Caki2 (cell line): ENCODE results near the gene C11orf71. TPM values are rescaled to one million over a fixed set of nuclear protein-coding genes. Genes with fewer than 3 reads are reported as not detected.

Experiments used
- DNase-seq: peaks from one replicate; pipeline ENCODE4 v3.0.0-alpha.2; 2015; ENCODE audit warnings: low read depth
- in situ Hi-C: cut with HindIII; loops from 2 replicates; pipeline ENCODE4 v1.10.0; 2016; ENCODE audit warnings: low sequenced_read_pairs, low pct_unique_long_range_greater_than_20kb, mixed read lengths
- total RNA-seq: library from RNA; depleted of rRNA; stranded (reverse); fragments of >200 nt; shearing (Covaris generic); gene quantifications from 2 replicates; pipeline ENCODE4 v1.2.3, GENCODE V29; 2014; ENCODE audit warnings: low replicate concordance; rRNA removed

C11orf71 gene
- total RNA-seq = 0.81 and 2.3 TPM in 2 replicates

DNA sequence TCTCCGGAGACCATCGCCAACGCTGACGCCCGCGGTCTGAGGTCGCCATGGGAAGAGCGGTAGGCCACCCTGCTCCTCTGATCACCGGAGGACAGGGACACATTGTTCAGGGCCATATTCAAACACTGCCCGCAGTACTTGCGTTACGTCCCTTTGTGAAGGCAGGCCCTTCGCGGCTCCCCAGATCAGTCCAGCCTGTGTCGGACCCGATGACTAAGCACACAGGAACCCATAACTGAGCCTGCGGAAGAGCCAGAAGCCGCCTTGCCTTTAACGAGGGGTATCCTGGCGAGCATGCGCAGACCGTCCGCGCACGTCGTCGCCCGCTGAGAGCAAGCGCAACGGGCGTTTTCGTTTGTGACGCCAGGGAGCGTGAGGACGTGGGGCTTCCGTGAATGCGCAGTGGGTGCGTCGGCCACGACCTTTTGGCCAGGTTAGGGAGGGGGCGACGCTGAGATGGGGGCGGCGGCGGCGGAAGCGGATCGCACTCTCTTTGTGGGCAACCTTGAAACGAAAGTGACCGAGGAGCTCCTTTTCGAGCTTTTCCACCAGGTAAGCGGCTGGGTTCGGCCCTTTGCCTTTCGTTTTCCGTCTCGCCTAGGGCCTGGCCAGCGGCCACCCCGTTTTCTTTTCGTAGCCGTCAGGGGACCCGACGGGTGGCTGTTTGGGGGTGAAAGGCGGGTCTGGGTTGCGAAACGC lies at the start of gene C11orf71, which contains the start of gene RBM7:
C11orf71 (minus strand) TSS at position 296 of the 699 bp plus-strand sequence; CDS start at position 116, 180 bp downstream.
RBM7 (plus strand) TSS at position 451 of the 699 bp plus-strand sequence; CDS start at position 457, 6 bp downstream.
- in situ Hi-C loops = no loop called here
- DNase-seq = peak; percentile 94

DNA sequence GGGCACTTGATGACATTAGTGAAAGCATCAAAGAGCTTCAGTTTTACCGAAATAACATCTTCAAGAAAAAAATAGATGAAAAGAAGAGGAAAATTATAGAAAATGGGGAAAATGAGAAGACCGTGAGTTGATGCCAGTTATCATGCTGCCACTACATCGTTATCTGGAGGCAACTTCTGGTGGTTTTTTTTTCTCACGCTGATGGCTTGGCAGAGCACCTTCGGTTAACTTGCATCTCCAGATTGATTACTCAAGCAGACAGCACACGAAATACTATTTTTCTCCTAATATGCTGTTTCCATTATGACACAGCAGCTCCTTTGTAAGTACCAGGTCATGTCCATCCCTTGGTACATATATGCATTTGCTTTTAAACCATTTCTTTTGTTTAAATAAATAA lies 49.5 kb upstream of the C11orf71 start:
- no peak for DNase-seq
- in situ Hi-C loops = no loop called here

GRCh38 chr11:114448749-114449482 lies 48.6 kb upstream of the C11orf71 start:
- no peak for DNase-seq
- in situ Hi-C loops = no loop called here

- in situ Hi-C loops = no loop called here
- DNase-seq = no peak
Observed at GRCh38 chr11:114447892-114448291, 47.6 kb upstream of the C11orf71 start.

DNA sequence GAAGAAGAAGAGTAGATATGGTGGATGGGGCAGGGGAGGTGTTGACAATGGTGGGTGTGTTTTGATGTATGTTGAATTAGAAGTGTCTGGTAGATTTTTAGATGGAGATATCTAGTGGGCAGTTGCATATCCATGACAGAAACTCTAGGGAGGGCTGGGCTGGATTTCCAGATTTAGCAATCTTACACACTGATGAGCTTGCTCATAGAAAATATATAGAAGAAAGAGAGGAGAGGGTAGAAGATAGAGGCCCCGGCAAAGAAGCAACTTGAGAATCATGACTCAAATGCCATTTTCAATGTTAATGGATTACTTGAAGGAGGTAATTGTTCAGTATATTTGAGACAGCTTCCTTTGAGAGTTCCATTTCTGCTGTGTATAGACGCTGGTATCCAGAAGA lies 47.1 kb upstream of the C11orf71 start:
- DNase-seq = no peak
- in situ Hi-C loops = no loop called here

- DNase-seq = no peak
- in situ Hi-C loops = no loop called here
Observed at GRCh38 chr11:114442536-114442935, 42.2 kb upstream of the C11orf71 start.

DNA sequence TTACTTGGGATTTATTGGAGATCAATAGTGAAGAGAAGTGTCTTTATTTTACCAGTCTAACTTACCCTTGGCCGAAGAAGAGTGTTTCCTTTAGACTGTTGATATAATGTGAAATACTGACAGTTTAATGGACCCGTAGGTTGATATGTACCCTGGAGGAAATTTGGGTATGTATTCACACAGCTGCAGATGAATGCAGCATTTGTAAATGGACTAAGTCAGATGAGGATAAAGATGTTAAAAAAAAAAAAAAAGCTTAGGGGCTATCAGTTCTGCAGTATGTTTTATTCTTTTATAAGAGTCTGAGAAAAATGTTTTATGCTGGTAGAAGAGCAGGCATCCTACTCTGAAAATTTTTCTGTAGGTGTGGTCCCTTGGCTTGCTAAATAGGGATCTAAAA lies 41.6 kb upstream of the C11orf71 start:
- DNase-seq = no peak
- in situ Hi-C loops = no loop called here

GRCh38 chr11:114440971-114441763 lies 40.9 kb upstream of the C11orf71 start:
- in situ Hi-C loops = no loop called here
- DNase-seq = no peak

GRCh38 chr11:114440121-114440860 lies 40.0 kb upstream of the C11orf71 start:
- no peak for DNase-seq
- in situ Hi-C loops = no loop called here

DNA sequence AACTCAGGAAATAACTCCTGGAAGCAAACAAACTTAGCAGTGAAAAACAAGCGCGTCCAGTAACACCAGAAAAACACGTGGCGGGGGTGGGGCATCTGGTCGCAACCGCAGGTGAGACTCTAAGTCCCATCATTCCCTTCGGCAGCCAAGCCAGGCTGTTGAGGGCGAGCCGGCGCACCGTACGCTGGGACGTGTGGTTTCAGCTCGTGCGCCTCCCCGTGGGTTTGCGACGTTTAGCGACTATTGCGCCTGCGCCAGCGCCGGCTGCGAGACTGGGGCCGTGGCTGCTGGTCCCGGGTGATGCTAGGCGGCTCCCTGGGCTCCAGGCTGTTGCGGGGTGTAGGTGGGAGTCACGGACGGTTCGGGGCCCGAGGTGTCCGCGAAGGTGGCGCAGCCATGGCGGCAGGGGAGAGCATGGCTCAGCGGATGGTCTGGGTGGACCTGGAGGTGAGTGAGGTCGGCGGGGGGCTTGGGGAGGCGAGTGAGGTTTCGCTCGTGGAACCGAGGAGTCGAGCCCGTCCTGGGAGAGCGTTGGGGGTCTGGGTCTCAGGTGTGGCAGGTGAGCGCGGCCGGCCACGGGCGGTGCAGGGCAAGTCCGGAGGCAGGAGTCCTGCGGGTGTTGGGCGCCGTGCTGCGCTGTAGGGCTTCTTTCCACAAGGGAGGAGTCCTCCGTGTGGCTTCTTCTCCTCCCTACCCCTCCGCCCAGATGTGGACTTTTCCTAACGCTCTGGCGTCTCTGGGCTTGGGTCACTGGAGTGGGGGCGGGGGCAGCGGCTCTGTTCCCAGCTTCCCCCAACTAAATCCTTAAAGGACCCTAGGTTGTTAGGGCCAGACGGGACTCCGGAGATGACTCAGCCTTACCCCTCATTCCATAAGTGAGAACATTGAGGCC lies 39.2 kb upstream of the C11orf71 start, which contains the start of gene REXO2:
REXO2 (plus strand) TSS at position 239 of the 892 bp plus-strand sequence; CDS start at position 301, 62 bp downstream.
- peak; percentile 81 for DNase-seq
- in situ Hi-C loops = no loop called here

GRCh38 chr11:114438303-114438702 lies 38.0 kb upstream of the C11orf71 start:
- in situ Hi-C loops = no loop called here
- no peak for DNase-seq

DNA sequence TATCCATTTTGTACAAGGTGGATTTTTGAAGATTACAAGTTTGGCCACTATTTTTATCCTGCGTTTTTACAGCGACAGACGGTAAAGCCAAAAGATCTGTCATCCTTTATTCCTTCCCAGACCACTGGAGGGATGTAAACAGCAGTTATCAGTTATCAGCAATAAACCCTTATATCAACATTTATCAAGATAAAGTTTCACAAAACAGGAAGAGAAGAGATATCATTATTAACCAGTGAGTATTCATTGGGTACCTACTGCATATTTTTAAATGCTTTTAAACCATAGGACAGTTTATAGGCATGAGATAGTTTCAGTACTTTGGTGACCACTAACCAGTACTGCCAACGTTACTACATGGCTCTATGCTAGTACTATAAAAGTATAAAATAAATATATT lies 33.1 kb upstream of the C11orf71 start:
- no peak for DNase-seq
- in situ Hi-C loops = no loop called here

GRCh38 chr11:114432893-114433292 lies 32.6 kb upstream of the C11orf71 start:
- in situ Hi-C loops = no loop called here
- DNase-seq = no peak

DNA sequence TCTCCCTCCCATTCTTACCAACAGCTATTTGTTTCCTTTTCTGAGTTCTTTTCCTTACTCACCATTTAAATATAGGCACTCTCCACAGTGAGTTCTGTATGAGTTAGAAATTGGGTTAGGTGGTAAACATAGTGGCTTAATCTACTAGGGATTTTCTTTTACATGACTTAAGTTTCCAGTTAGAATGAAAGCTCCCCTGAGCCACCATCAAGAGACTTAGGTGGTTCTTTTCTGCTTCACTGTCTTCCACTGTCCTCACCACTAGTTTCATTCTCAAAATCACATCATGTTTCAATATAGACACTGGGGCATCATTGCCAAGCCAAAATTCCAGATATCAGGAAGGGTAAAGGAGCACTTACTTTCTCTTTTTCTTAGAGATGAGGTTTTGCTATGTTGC lies 30.0 kb upstream of the C11orf71 start:
- in situ Hi-C loops = no loop called here
- no peak for DNase-seq

DNA sequence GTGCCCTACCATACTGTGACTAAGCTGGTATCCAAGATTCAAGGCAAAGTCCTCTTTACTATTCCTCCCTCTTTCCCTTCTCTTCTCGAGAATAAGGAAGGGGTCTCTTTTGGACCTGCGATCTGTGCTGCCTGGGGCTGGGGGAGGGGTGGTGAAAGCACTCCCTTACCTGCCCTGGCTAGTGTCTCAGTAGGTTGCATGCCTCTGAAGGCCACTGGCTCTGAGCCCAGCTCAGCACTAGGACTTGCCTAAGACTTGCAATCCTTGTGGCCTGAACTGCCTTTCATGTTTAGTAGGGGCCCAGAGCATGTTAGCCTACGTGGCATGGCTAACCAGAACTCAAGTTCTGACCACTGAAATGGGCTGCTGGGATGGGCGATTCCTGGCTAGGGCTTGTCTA lies 26.0 kb upstream of the C11orf71 start:
- in situ Hi-C loops = no loop called here
- DNase-seq = no peak

DNA sequence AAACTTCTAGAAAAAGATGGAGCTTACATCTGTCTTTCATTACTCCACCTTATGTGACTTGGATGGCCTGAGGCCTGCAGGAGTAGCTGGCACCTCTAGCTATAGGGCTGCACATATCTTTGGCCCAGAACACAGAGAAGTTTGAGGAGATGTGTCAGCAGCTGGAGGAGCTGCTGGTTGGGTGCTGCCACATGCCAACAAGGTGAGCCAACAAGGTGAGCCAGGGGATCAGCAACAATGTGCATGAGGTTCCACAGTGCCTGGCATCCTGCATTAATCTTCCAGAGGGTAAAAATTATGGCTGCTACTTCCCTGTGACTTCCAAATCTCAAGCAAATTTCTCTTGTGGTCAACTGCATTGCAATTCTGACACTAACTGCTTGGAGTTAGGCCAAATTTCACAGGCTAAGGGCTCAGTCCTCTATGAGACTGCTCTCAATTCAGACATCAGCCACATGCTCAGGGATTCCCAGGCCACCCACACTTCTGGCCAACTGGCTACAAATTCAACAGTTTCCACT lies 16.2 kb upstream of the C11orf71 start:
- in situ Hi-C loops = no loop called here
- no peak for DNase-seq

DNA sequence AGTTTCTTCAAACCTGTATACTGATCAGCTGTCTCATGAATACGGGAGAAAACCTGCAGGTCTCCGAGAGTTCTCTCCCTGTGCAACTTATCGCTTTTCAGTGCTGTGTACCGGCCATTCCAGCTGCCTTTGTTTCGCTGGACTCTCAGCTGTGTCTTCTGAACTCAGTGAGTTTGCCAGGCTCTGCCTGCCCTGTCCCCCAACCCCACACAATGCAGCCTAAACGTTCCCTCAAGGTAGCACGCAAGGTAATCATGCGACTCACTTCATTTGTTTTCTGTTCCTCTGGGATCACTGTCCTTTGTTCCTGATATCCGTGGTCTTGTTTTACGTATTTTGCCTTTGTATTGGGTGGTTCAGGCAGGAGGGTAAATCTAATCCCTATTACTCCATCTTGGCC lies 13.6 kb upstream of the C11orf71 start:
- in situ Hi-C loops = no loop called here
- no peak for DNase-seq
